KBM-7 (cell line): Measurements from ENCODE around the gene CRIP2.
A peak's percentile ranks its signal among the peaks of the same experiment; 100 is the strongest.

Experiments used
- DNase-seq: peaks from one replicate; pipeline ENCODE4 v3.0.0-alpha.2; 2015
- in situ Hi-C: fragments of 300-500 bp; cut with MboI; formaldehyde crosslinking; loops from 2 replicates; pipeline ENCODE4 v1.14.3; 2020; ENCODE audit warnings: low sequenced_read_pairs, low pct_unique_long_range_greater_than_20kb, mixed read lengths

CRIP2 gene

GRCh38 chr14:105473033-105473676 lies 1.5 kb upstream of the CRIP2 start:
- DNase-seq, result no peak
- in situ Hi-C loops, result no loop called here

GRCh38 chr14:105473677-105474482 lies 741 bp upstream of the CRIP2 start:
- in situ Hi-C loops, result no loop called here

GRCh38 chr14:105475269-105476096 lies 862 bp downstream of the CRIP2 start:
- DNase-seq, result no peak
- in situ Hi-C loops, result no loop called here

More at GRCh38 chr14:105473677-105474482, 741 bp upstream of the CRIP2 start:
- DNase-seq, result peak; percentile 76

- in situ Hi-C loops, result no loop called here
- DNase-seq, result no peak
These were observed 1.6 kb downstream of the CRIP2 start for GRCh38 chr14:105476097-105476830.

GRCh38 chr14:105476831-105477659 lies 2.4 kb downstream of the CRIP2 start:
- DNase-seq, result no peak
- in situ Hi-C loops, result no loop called here

GRCh38 chr14:105477660-105478397 lies 3.2 kb downstream of the CRIP2 start:
- in situ Hi-C loops, result no loop called here

GRCh38 chr14:105478398-105479251 lies 4.0 kb downstream of the CRIP2 start:
- in situ Hi-C loops, result no loop called here
- no peak for DNase-seq

More at GRCh38 chr14:105477660-105478397, 3.2 kb downstream of the CRIP2 start:
- DNase-seq, result no peak

- in situ Hi-C loops, result no loop called here
- DNase-seq, result no peak
These were observed 5.0 kb downstream of the CRIP2 start for GRCh38 chr14:105479431-105480158.

- in situ Hi-C loops, result no loop called here
- no peak for DNase-seq
These were observed 5.7 kb downstream of the CRIP2 start for GRCh38 chr14:105480199-105480746.

- in situ Hi-C loops, result no loop called here
- peak; percentile 93 for DNase-seq
These were observed 6.5 kb downstream of the CRIP2 start for GRCh38 chr14:105480807-105481801.

GRCh38 chr14:105481886-105482457 lies 7.4 kb downstream of the CRIP2 start:
- peak; percentile 95 for DNase-seq
- in situ Hi-C loops, result no loop called here

- in situ Hi-C loops, result no loop called here
- DNase-seq, result no peak
These were observed 8.0 kb downstream of the CRIP2 start for GRCh38 chr14:105482486-105483110.

- DNase-seq, result no peak
- in situ Hi-C loops, result no loop called here
These were observed 8.9 kb downstream of the CRIP2 start for GRCh38 chr14:105483300-105484068.
